ENCODE data around the gene CNNM3. TPM values are rescaled to one million over a fixed set of nuclear protein-coding genes. Genes with fewer than 3 reads are reported as not detected.

The CNNM3 gene
- total and polyA plus RNA-seq, 2 experiments from 2014 or later = 18.9 to 37.6 TPM

DNA sequence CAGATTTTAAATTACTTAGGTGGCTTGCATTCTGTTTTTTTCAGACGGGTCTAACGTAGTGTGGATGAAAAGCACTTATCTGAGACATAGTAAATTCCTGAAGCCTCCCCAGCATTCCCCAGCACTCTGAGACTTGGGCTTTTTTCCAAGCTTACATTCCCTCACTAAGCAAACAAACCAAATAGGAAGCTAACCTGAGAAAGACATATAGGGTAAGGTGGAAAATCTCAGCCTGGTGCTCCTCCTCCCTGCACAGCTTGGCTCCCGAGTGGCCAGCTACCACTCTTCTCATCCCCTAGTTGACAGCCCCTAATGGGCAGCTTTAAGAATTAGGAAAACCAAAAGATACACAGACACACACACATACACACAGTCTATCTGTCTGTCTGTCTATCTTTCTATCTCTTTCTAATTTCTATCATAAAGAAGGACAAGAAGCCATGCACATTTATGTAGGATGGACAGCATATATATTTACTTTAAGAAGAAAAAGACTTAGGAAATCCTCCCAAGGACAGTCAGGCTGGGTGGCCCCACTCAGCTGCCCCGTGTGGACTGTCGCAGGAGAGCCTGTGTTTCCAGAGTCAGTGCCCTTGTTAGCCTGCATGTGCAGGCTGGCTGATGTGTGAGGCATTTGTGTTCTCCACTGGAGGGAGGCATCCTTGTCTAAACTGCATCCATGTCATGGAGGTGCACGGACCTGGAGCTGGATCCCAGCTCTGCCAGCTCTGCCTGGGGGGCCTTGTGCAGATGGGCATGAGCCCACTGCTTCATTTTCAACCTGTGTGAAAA lies 8.2 kb downstream of the CNNM3 start:
- DNase-seq (ENCODE audit: low read depth in 1 of 2, low spot score in 1 of 2) = peak; percentile 55 to 76

GRCh38 chr2:96825057-96825456 lies 9.0 kb downstream of the CNNM3 start:
- no peak overlapping the region for H3K27ac ChIP-seq
- H3K4me3 ChIP-seq = no peak overlapping the region
- DNase-seq (ENCODE audit: low read depth in 1 of 2, low spot score in 1 of 2) = no peak
- H3K9me3 ChIP-seq (ENCODE audit: low read depth) = no peaks in the 10 kb centered on the region
- no peaks in the 10 kb centered on the region for H3K27me3 ChIP-seq
- H3K4me1 ChIP-seq (ENCODE audit: low read depth) = peaks cover 24% of the 10 kb centered on the region
- peaks cover 24% of the 10 kb centered on the region for H3K36me3 ChIP-seq
- no peak for TF ChIP-seq CTCF (IDR thresholded peaks at IDR 0.05; ENCODE audit: low read depth, low read length)

More for the DNA sequence above, 8.2 kb downstream of the CNNM3 start:
- peak overlapping the region; percentile 48 for H3K27ac ChIP-seq
- no peaks in the 10 kb centered on the region for H3K27me3 ChIP-seq
- H3K4me1 ChIP-seq (ENCODE audit: low read depth) = peaks cover 28% of the 10 kb centered on the region
- H3K9me3 ChIP-seq (ENCODE audit: low read depth) = no peaks in the 10 kb centered on the region
- no peak overlapping the region for H3K4me3 ChIP-seq
- no peak for TF ChIP-seq CTCF (IDR thresholded peaks at IDR 0.05; ENCODE audit: low read depth, low read length)
- H3K36me3 ChIP-seq = peaks cover 19% of the 10 kb centered on the region

GRCh38 chr2:96826546-96827278 lies 10.6 kb downstream of the CNNM3 start:
- Histone ChIP-seq H3K9me3 (ENCODE audit: low read depth) (no peaks in the 10 kb centered on the region), H3K4me1 (ENCODE audit: low read depth) (peaks cover 8% of the 10 kb centered on the region), H3K4me3 (no peak overlapping the region), H3K27ac (no peak overlapping the region), H3K27me3 (no peaks in the 10 kb centered on the region), H3K36me3 (peaks cover 36% of the 10 kb centered on the region)
- DNase-seq (ENCODE audit: low read depth in 1 of 2, low spot score in 1 of 2) = no peak
- no peak for TF ChIP-seq CTCF (IDR thresholded peaks at IDR 0.05; ENCODE audit: low read depth, low read length)

- H3K4me1 ChIP-seq (ENCODE audit: low read depth) = peaks cover 21% of the 10 kb centered on the region
- H3K27ac ChIP-seq = no peak overlapping the region
- H3K4me3 ChIP-seq = no peak overlapping the region
- no peaks in the 10 kb centered on the region for H3K9me3 ChIP-seq (ENCODE audit: low read depth)
- no peaks in the 10 kb centered on the region for H3K27me3 ChIP-seq
- H3K36me3 ChIP-seq = peaks cover 47% of the 10 kb centered on the region
- no peak for DNase-seq (ENCODE audit: low read depth in 1 of 2, low spot score in 1 of 2)
- no peak for TF ChIP-seq CTCF (IDR thresholded peaks at IDR 0.05; ENCODE audit: low read depth, low read length)
Observed at GRCh38 chr2:96828436-96828835, 12.4 kb downstream of the CNNM3 start.

GRCh38 chr2:96828874-96829273 lies 12.8 kb downstream of the CNNM3 start:
- TF ChIP-seq CTCF (IDR thresholded peaks at IDR 0.05; ENCODE audit: low read depth, low read length) = no peak
- Histone ChIP-seq H3K9me3 (ENCODE audit: low read depth) (no peaks in the 10 kb centered on the region), H3K4me1 (ENCODE audit: low read depth) (peaks cover 24% of the 10 kb centered on the region), H3K4me3 (no peak overlapping the region), H3K36me3 (peaks cover 47% of the 10 kb centered on the region), H3K27ac (no peak overlapping the region), H3K27me3 (no peaks in the 10 kb centered on the region)
- DNase-seq (ENCODE audit: low read depth in 1 of 2, low spot score in 1 of 2) = no peak
